ENCODE results near the gene SDK1. TPM values are rescaled to one million over a fixed set of nuclear protein-coding genes. Genes with fewer than 3 reads are reported as not detected.

The SDK1 gene
- total RNA-seq, 1 donor from 2014 or later: 16.7 TPM

DNA sequence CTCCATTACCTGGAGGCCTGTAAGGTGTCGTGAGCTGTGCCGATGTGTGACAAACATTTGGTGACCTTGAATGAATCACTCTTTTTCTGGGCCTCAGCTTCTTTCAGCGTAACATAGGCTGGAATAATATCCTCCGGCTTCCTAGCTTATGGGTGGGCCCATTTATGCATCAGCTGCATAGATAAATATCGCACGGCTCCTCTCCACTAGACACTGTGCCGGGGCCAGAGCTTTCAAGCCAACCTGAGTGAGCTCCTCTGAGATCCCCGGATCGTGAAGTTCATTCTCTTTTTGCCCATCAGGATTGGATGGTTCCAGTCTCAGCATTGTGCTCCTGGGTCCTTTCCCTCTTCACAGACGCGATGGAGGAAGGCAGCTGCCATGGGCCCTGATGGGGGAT lies 806.8 kb downstream of the SDK1 start:
- Histone ChIP-seq H3K36me3 (no peaks in the 10 kb centered on the region), H3K9me3 (no peaks in the 10 kb centered on the region), H3K4me1 (no peaks in the 10 kb centered on the region), H3K4me3 (no peak overlapping the region), H3K27me3 (no peaks in the 10 kb centered on the region), H3K27ac (no peak overlapping the region)
- TF ChIP-seq, protein P1, sequence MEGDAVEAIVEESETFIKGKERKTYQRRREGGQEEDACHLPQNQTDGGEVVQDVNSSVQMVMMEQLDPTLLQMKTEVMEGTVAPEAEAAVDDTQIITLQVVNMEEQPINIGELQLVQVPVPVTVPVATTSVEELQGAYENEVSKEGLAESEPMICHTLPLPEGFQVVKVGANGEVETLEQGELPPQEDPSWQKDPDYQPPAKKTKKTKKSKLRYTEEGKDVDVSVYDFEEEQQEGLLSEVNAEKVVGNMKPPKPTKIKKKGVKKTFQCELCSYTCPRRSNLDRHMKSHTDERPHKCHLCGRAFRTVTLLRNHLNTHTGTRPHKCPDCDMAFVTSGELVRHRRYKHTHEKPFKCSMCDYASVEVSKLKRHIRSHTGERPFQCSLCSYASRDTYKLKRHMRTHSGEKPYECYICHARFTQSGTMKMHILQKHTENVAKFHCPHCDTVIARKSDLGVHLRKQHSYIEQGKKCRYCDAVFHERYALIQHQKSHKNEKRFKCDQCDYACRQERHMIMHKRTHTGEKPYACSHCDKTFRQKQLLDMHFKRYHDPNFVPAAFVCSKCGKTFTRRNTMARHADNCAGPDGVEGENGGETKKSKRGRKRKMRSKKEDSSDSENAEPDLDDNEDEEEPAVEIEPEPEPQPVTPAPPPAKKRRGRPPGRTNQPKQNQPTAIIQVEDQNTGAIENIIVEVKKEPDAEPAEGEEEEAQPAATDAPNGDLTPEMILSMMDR (IDR thresholded peaks at IDR 0.05): no peak
- TF ChIP-seq POLR2A (IDR thresholded peaks at IDR 0.05) (no peak), POLR2AphosphoS5 (IDR thresholded peaks at IDR 0.05; ENCODE audit: insufficient read depth in 1 of 2, low read depth in 1 of 2) (no peak)
- no peak for DNase-seq (ENCODE audit: extremely low spot score in 2 of 2)
- intact Hi-C loops (cut with DNase I): no loop called here

DNA sequence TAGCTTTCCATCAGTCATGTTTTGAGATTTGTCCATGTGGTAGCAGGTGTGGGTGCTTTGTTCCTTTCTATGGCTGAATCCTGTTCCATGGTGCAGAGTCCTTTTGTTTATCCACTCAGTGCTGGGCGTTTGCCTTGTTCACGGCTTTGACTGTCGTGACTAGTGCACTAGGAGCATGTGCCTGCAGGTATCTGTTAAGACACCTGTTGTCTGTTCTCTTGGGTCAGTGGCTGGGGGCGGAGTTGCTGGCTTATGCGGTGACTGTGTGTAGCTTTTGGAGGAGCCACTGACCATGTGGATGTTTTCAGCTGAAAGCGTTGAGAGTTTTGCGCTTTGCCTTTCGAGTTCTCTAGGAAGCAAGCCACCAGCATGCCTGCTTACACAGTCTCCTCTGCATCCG lies 807.9 kb downstream of the SDK1 start:
- no peak for DNase-seq (ENCODE audit: extremely low spot score in 2 of 2)
- Histone ChIP-seq H3K36me3 (peaks cover 0 to 2% of the 10 kb centered on the region in 2 donors), H3K9me3 (no peaks in the 10 kb centered on the region), H3K27ac (no peak overlapping the region), H3K27me3 (no peaks in the 10 kb centered on the region), H3K4me1 (no peaks in the 10 kb centered on the region), H3K4me3 (no peak overlapping the region)
- TF ChIP-seq, protein P1 (IDR thresholded peaks at IDR 0.05): no peak
- TF ChIP-seq POLR2A (IDR thresholded peaks at IDR 0.05) (no peak), POLR2AphosphoS5 (IDR thresholded peaks at IDR 0.05; ENCODE audit: insufficient read depth in 1 of 2, low read depth in 1 of 2) (no peak)
- intact Hi-C loops (cut with DNase I): no loop called here

- H3K27me3 ChIP-seq: no peaks in the 10 kb centered on the region
- intact Hi-C loops (cut with DNase I): no loop called here
- TF ChIP-seq, protein P1 (IDR thresholded peaks at IDR 0.05): no peak
- TF ChIP-seq POLR2AphosphoS5 (IDR thresholded peaks at IDR 0.05; ENCODE audit: insufficient read depth in 1 of 2, low read depth in 1 of 2) (no peak), POLR2A (IDR thresholded peaks at IDR 0.05) (no peak)
Measured at GRCh38 chr7:4109481-4110110, 808.5 kb downstream of the SDK1 start.

GRCh38 chr7:4110438-4110837 lies 809.4 kb downstream of the SDK1 start:
- no peak for DNase-seq (ENCODE audit: extremely low spot score in 2 of 2)
- TF ChIP-seq, protein P1 (IDR thresholded peaks at IDR 0.05): no peak
- TF ChIP-seq POLR2A (IDR thresholded peaks at IDR 0.05): no peak
- no peak for TF ChIP-seq POLR2AphosphoS5 (IDR thresholded peaks at IDR 0.05; ENCODE audit: insufficient read depth in 1 of 2, low read depth in 1 of 2)
- H3K36me3 ChIP-seq: peaks cover 0 to 5% of the 10 kb centered on the region in 2 donors
- no peaks in the 10 kb centered on the region for H3K4me1 ChIP-seq
- H3K9me3 ChIP-seq: no peaks in the 10 kb centered on the region
- H3K4me3 ChIP-seq: no peak overlapping the region
- H3K27me3 ChIP-seq: no peaks in the 10 kb centered on the region
- H3K27ac ChIP-seq: no peak overlapping the region
- intact Hi-C loops (cut with DNase I): no loop called here

More at GRCh38 chr7:4109481-4110110, 808.5 kb downstream of the SDK1 start:
- Histone ChIP-seq H3K36me3 (peaks cover 0 to 5% of the 10 kb centered on the region in 2 donors), H3K4me1 (no peaks in the 10 kb centered on the region), H3K9me3 (no peaks in the 10 kb centered on the region), H3K4me3 (no peak overlapping the region), H3K27ac (no peak overlapping the region)
- no peak for DNase-seq (ENCODE audit: extremely low spot score in 2 of 2)

- H3K27me3 ChIP-seq: no peaks in the 10 kb centered on the region
- TF ChIP-seq, protein P1 (IDR thresholded peaks at IDR 0.05): no peak
- TF ChIP-seq POLR2AphosphoS5 (IDR thresholded peaks at IDR 0.05; ENCODE audit: insufficient read depth in 1 of 2, low read depth in 1 of 2) (no peak), POLR2A (IDR thresholded peaks at IDR 0.05) (no peak)
- intact Hi-C loops (cut with DNase I): no loop called here
- no peak overlapping the region for H3K4me3 ChIP-seq
- H3K4me1 ChIP-seq: no peaks in the 10 kb centered on the region
- no peak overlapping the region for H3K27ac ChIP-seq
- no peak for DNase-seq (ENCODE audit: extremely low spot score in 2 of 2)
- no peaks in the 10 kb centered on the region for H3K9me3 ChIP-seq
- peaks cover 0 to 5% of the 10 kb centered on the region in 2 donors for H3K36me3 ChIP-seq
Measured at GRCh38 chr7:4111166-4111565, 810.1 kb downstream of the SDK1 start.

All from vagina (tissue), 2 donors.